ENCODE results near the gene AKAP5. TPM values are rescaled to one million over a fixed set of nuclear protein-coding genes. Genes with fewer than 3 reads are reported as not detected.

Gene AKAP5
- total and polyA plus RNA-seq, 2 of the 13 experiments (the other 11 are each of a cell fraction or from before 2014, with no cell fraction given): 0.18 to 1.5 TPM

DNA sequence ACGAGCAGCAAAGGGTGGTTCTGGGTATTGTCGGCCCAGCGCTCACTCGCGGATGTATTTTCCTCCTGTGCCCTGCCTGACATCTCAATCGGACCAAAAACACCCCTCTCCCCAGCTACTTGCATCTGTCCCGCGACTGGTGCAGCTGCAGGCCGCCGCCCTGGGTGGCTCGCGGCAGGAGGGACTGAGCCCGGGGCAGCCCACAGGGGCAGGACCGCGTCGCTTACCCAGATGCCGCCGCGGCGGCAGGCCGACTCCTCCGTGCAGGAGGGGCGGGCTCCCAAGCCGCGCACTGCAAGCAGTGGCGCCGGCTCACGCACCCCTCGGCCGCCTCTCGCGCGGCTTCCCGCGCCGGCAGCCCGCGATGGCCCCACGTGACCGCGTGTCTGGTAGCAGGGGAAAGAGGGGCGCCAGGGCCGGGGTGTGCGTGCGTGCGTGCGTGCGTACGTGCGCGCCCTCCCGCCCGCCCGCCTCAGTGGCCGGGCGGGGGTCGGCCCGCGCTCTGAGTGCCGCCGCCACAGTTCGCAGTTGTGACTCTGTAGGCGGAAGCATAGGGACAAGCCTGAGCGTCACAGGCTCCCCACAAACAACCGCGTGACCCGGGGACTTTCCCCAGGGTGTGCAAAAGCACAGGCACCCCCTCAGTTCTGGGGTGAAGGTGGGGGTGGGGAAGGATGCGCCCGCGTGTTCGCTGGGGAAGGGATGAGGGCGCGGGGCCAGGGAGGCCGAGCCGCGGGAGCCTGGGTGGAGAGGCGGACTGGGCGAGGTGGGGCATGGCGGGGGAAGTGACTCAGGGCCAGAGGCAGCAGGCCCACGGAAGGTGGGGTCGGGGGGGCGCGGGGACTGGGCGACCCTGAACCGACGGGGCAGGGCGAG, 38.4 kb downstream of the AKAP5 start, which contains the start of gene ZBTB25 (continued):
- TF ChIP-seq ZMYM3 (CRISPR knock-in tag; IDR thresholded peaks at IDR 0.05) (no peak), PAXIP1 (CRISPR knock-in tag; conservative IDR thresholded peaks at IDR 0.05) (peak; percentile 29; the same call in 1 of the 2 replicates), CREM (IDR thresholded peaks at IDR 0.05) (no peak), CREM (CRISPR knock-in tag; IDR thresholded peaks at IDR 0.05) (no peak), IKZF1 (IDR thresholded peaks at IDR 0.05) (no peak), ZNF274 (CRISPR knock-in tag; IDR thresholded peaks at IDR 0.05) (no peak; the same call in 1 of the 2 replicates), ZNF12 (CRISPR knock-in tag; IDR thresholded peaks at IDR 0.05) (no peak), HOXA9 (CRISPR knock-in tag; IDR thresholded peaks at IDR 0.05; ENCODE audit: borderline replicate concordance) (no peak), ZNF414 (CRISPR knock-in tag; IDR thresholded peaks at IDR 0.05) (peak; percentile 54; the same call in 1 of the 2 replicates), IKZF4 (CRISPR knock-in tag; IDR thresholded peaks at IDR 0.05; ENCODE audit: borderline replicate concordance, low read depth, not compliant biosample characterization) (no peak), ZNF709 (CRISPR knock-in tag; IDR thresholded peaks at IDR 0.05) (peak; percentile 49; the same call in 1 of the 2 replicates), HNRNPLL (IDR thresholded peaks at IDR 0.05; ENCODE audit: low read depth, low read length, poor library complexity, severe bottlenecking) (peak; percentile 62), U2AF2 (IDR thresholded peaks at IDR 0.05; ENCODE audit: low read depth, low read length) (no peak), ZFYVE20 (CRISPR knock-in tag; IDR thresholded peaks at IDR 0.05; ENCODE audit: borderline replicate concordance, low read depth) (0 out of 2 replicates have a peak, but pooled peaks have one; percentile 39), RXRB (CRISPR knock-in tag; IDR thresholded peaks at IDR 0.05; ENCODE audit: borderline replicate concordance) (0 out of 2 replicates have a peak, but pooled peaks have one; percentile 9), STAG1 (CRISPR knock-in tag; IDR thresholded peaks at IDR 0.05) (no peak), ZNF383 (CRISPR knock-in tag; IDR thresholded peaks at IDR 0.05; ENCODE audit: borderline replicate concordance) (no peak), TOPORS (CRISPR knock-in tag; IDR thresholded peaks at IDR 0.05) (peak; percentile 92; the same call in 1 of the 2 replicates)
- TF ChIP-seq, protein P1, sequence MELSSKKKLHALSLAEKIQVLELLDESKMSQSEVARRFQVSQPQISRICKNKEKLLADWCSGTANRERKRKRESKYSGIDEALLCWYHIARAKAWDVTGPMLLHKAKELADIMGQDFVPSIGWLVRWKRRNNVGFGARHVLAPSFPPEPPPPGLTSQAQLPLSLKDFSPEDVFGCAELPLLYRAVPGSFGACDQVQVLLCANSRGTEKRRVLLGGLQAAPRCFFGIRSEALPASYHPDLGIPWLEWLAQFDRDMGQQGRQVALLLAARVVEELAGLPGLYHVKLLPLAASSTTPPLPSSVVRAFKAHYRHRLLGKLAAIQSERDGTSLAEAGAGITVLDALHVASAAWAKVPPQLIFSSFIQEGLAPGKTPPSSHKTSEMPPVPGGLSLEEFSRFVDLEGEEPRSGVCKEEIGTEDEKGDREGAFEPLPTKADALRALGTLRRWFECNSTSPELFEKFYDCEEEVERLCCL (CRISPR knock-in tag; IDR thresholded peaks at IDR 0.05; ENCODE audit: borderline replicate concordance): no peak
- TF ChIP-seq, protein P2, sequence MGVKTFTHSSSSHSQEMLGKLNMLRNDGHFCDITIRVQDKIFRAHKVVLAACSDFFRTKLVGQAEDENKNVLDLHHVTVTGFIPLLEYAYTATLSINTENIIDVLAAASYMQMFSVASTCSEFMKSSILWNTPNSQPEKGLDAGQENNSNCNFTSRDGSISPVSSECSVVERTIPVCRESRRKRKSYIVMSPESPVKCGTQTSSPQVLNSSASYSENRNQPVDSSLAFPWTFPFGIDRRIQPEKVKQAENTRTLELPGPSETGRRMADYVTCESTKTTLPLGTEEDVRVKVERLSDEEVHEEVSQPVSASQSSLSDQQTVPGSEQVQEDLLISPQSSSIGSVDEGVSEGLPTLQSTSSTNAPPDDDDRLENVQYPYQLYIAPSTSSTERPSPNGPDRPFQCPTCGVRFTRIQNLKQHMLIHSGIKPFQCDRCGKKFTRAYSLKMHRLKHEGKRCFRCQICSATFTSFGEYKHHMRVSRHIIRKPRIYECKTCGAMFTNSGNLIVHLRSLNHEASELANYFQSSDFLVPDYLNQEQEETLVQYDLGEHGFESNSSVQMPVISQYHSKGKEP (CRISPR knock-in tag; IDR thresholded peaks at IDR 0.05): no peak
- TF ChIP-seq, protein P3, sequence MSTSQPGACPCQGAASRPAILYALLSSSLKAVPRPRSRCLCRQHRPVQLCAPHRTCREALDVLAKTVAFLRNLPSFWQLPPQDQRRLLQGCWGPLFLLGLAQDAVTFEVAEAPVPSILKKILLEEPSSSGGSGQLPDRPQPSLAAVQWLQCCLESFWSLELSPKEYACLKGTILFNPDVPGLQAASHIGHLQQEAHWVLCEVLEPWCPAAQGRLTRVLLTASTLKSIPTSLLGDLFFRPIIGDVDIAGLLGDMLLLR (CRISPR knock-in tag; IDR thresholded peaks at IDR 0.05): no peak; the same call in 1 of the 2 replicates

Measured in HepG2 (cell line).